Muscle of arm (tissue), 14 donors: ENCODE data around the gene RADX. TPM values are rescaled to one million over a fixed set of nuclear protein-coding genes. Genes with fewer than 3 reads are reported as not detected.
"Not testable (repeated sequence)": the region's sequence is repeated elsewhere in the genome, so short reads cannot be mapped to it uniquely, and the experiment has no call there.

ENCODE experiments used
- DNase-seq: peaks from one replicate; pipeline ENCODE4 v3.0.0-alpha.2; 2013
- long read RNA-seq, 11 donors: transcript quantifications; one replicate each; lab custom pipeline, GENCODE V29; 2026
- polyA plus RNA-seq, 12 donors: library from polyadenylated mRNA; unstranded; fragments of 120-200 nt; gene quantifications; one replicate each; pipeline ENCODE4 v1.2.1, GENCODE V29; 2013; ENCODE audit not compliant: insufficient read length in 12 of 12

Gene RADX
- 1 to 10 TPM in 10 of 12 donors, not detected in 2; 1.5 to 6.1 (median 2.6) TPM for polyA plus RNA-seq
- long read RNA-seq, donor 1: 0 reads
- long read RNA-seq, donor 2: 0 reads
- long read RNA-seq, donor 3: 0 reads
- long read RNA-seq, donor 4: 0 reads
- long read RNA-seq, donor 5, partial matches to known transcripts: 0 of 1 reads
- long read RNA-seq, donor 5, other reads (novel, unspliced or antisense): 0 of 1 reads
- long read RNA-seq, donor 6: 0 reads
- long read RNA-seq, donor 7: 0 reads
- long read RNA-seq, donor 8, partial matches to known transcripts: 0 of 1 reads
- long read RNA-seq, donor 8, other reads (novel, unspliced or antisense): 0 of 1 reads
- long read RNA-seq, donor 9: 0 reads
- long read RNA-seq, donor 10: 0 reads
- long read RNA-seq, donor 11: 0 reads

GRCh38 chrX:106611679-106612392, at the start of gene RADX:
TSS of gene RADX (plus strand) at chrX:106611978. CDS start at chrX:106612081, 103 bp downstream.
- peak; percentile 53 for DNase-seq

GRCh38 chrX:106564986-106565385, 46.8 kb upstream of the RADX start:
- DNase-seq: no peak

GRCh38 chrX:106566362-106566761, 45.4 kb upstream of the RADX start:
- DNase-seq: no peak

GRCh38 chrX:106581856-106582255, 29.9 kb upstream of the RADX start:
- DNase-seq: no peak

- no peak for DNase-seq
These were observed 26.3 kb upstream of the RADX start for GRCh38 chrX:106585478-106585877.

- DNase-seq: no peak
These were observed 23.0 kb upstream of the RADX start for GRCh38 chrX:106588801-106589200.

- no peak for DNase-seq
These were observed 12.4 kb upstream of the RADX start for GRCh38 chrX:106599411-106599810.

- no peak for DNase-seq
These were observed 5.2 kb upstream of the RADX start for GRCh38 chrX:106606571-106606970.

GRCh38 chrX:106608016-106608415, 3.8 kb upstream of the RADX start:
- no peak for DNase-seq

- no peak for DNase-seq
These were observed 480 bp upstream of the RADX start for GRCh38 chrX:106611317-106611678.

- DNase-seq: no peak
These were observed 600 bp downstream of the RADX start for GRCh38 chrX:106612393-106612763.

GRCh38 chrX:106613277-106613676, 1.5 kb downstream of the RADX start:
- DNase-seq: no peak

- no peak for DNase-seq
These were observed 3.3 kb downstream of the RADX start for GRCh38 chrX:106615041-106615440.

GRCh38 chrX:106619797-106620196, 8.0 kb downstream of the RADX start:
- no peak for DNase-seq

- no peak for DNase-seq
These were observed 10.1 kb downstream of the RADX start for GRCh38 chrX:106621836-106622235.

- no peak for DNase-seq
These were observed 15.0 kb downstream of the RADX start for GRCh38 chrX:106626789-106627188.

- no peak for DNase-seq
These were observed 19.8 kb downstream of the RADX start for GRCh38 chrX:106631615-106632014.

- no peak for DNase-seq
These were observed 38.0 kb downstream of the RADX start for GRCh38 chrX:106649523-106650428.

GRCh38 chrX:106653625-106654024, 41.8 kb downstream of the RADX start:
- DNase-seq: not testable (repeated sequence)

GRCh38 chrX:106670631-106671030, 58.9 kb downstream of the RADX start:
- DNase-seq: no peak

- no peak for DNase-seq
These were observed 60.7 kb downstream of the RADX start for GRCh38 chrX:106672527-106672926.

GRCh38 chrX:106680716-106681115, 68.9 kb downstream of the RADX start:
- no peak for DNase-seq
